ENCODE measurements around the gene BTN1A1. TPM values are rescaled to one million over a fixed set of nuclear protein-coding genes. Genes with fewer than 3 reads are reported as not detected.

The BTN1A1 gene
- total and polyA plus RNA-seq, 2 donors (not counting 1 experiment from before 2014, with no cell fraction given) = 0.42 to 0.74 TPM

GRCh38 chr6:26537160-26537845 lies 37.2 kb downstream of the BTN1A1 start:
- WGBS (ENCODE audit: insufficient coverage) = 0% methylated on average over 35 of the region's 37 CpGs
- H3K27me3 ChIP-seq (replicated peaks in 1 of 4; ENCODE audit: control extremely low read depth in 1 of 4, control insufficient read depth in 3 of 4, insufficient read depth in 4 of 4, low read length in 3 of 4) = no peaks in the 10 kb centered on the region
- H3K4me1 ChIP-seq (ENCODE audit: control insufficient read depth in 2 of 2, insufficient read depth in 2 of 2, low read length in 2 of 2) = peaks cover 33 to 40% of the 10 kb centered on the region in 2 donors
- Mint-ChIP-seq H3K9me3 (ENCODE audit: insufficient read depth) (no peaks in the 10 kb centered on the region), H3K4me1 (peaks cover 61% of the 10 kb centered on the region), H3K27ac (peak overlapping the region; percentile 99), H3K4me3 (peak overlapping the region; percentile 96), H3K27me3 (peaks cover 3% of the 10 kb centered on the region)
- H3K9ac ChIP-seq (ENCODE audit: low read length) = peak overlapping the region; percentile 97
- H3K4me2 ChIP-seq (replicated peaks; ENCODE audit: low read depth, low read length, poor library complexity, severe bottlenecking) = peak overlapping the region; percentile 82
- DNase-seq = peak; percentile 96
- intact Hi-C loops (cut with micrococcal nuclease) = loop anchor here (1.0 to 5.0 kb wide), 10 partner anchors 16 to 252 kb away; partner anchors contain the start of genes ABT1, BTN2A1, BTN3A1 and BTN3A2
- H2AFZ ChIP-seq (ENCODE audit: insufficient read depth, low read depth, low read length, poor library complexity, severe bottlenecking) = peak overlapping the region; percentile 89
- CTCF ChIA-PET = interaction anchor here (0.7 to 3.6 kb wide), 18 partner anchors 11 to 349 kb away, joined by 3 to 18 read pairs (median 4); a partner anchor contains a TSS
- H4K20me1 ChIP-seq (ENCODE audit: control insufficient read depth, insufficient read depth, low read length, poor library complexity, severe bottlenecking) = no peaks in the 10 kb centered on the region
- TF ChIP-seq CTCF (IDR thresholded peaks at IDR 0.05) (no peak), EZH2 (IDR thresholded peaks at IDR 0.05; ENCODE audit: borderline replicate concordance, insufficient read depth, low read depth, low read length, poor library complexity, severe bottlenecking) (no peak)
- ATAC-seq (ENCODE audit: low read depth) = peak; percentile 67
- POLR2A ChIA-PET = interaction anchor here (0.7 to 3.1 kb wide), 19 partner anchors 9 to 510 kb away, joined by 3 to 51 read pairs (median 6); partner anchors contain the start of gene BTN3A3
- peaks cover 35% of the 10 kb centered on the region for H3K79me2 ChIP-seq (ENCODE audit: control insufficient read depth, insufficient read depth, low read length)
- peaks cover 0 to 4% of the 10 kb centered on the region in 2 experiments for H3K36me3 ChIP-seq (replicated peaks in 1 of 2; ENCODE audit: control extremely low read depth in 1 of 2, control insufficient read depth in 1 of 2, extremely low read depth in 1 of 2, insufficient read depth in 2 of 2, low read length in 1 of 2)
- H3K4me3 ChIP-seq (ENCODE audit: control extremely low read depth in 1 of 5, extremely low read depth in 1 of 5, insufficient read depth in 1 of 5, low read depth in 2 of 5, low read length in 4 of 5) = peak overlapping the region; percentile 89 to 98 (median 92)
- peak overlapping the region; percentile 84 to 94 for H3K27ac ChIP-seq (ENCODE audit: low read length in 2 of 2)
- H3K9me3 ChIP-seq (ENCODE audit: control extremely low read depth in 1 of 3, control insufficient read depth in 2 of 3, insufficient read depth in 1 of 3, low read length in 2 of 3) = no peaks in the 10 kb centered on the region

Data from B cell (primary cell).